Endometrial microvascular endothelial cells (primary cell): ENCODE results near the gene NNT. TPM values are rescaled to one million over a fixed set of nuclear protein-coding genes. Genes with fewer than 3 reads are reported as not detected.

ENCODE experiments used
- in situ Hi-C: cut with HindIII; loops from 2 replicates; pipeline ENCODE4 v1.10.0; 2017; ENCODE audit warnings: low sequenced_read_pairs, low pct_unique_long_range_greater_than_20kb; ENCODE audit errors: inconsistent ontology term
- total RNA-seq: library from RNA; depleted of rRNA; stranded (reverse); fragments of >200 nt; gene quantifications from one replicate; pipeline ENCODE4 v1.2.3, GENCODE V29; 2015; ENCODE audit errors: inconsistent ontology term

NNT gene
- total RNA-seq, 1 donor from 2014 or later, result 35.5 TPM

DNA sequence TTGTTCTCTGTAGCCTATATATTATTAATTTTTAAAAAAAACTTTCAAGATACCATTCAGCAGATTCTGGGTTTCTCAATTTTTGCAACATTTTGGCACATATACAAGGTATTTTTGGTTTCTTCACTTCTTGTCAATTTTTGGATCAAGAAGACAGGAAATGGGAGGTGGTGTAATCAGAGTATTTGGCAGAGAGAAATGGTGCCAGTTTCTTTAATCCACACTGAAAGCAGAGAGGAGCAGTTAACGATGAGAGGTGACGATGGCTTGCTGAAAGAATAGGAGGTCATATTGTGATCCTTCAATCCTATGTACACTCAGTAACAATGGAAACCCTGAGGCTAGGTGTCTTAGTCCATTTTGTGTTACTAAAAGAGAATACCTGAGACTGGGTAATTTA is 16.4 kb downstream of the NNT start:
- in situ Hi-C loops, result no loop called here

GRCh38 chr5:43619911-43620310 is 16.9 kb downstream of the NNT start:
- in situ Hi-C loops, result no loop called here

DNA sequence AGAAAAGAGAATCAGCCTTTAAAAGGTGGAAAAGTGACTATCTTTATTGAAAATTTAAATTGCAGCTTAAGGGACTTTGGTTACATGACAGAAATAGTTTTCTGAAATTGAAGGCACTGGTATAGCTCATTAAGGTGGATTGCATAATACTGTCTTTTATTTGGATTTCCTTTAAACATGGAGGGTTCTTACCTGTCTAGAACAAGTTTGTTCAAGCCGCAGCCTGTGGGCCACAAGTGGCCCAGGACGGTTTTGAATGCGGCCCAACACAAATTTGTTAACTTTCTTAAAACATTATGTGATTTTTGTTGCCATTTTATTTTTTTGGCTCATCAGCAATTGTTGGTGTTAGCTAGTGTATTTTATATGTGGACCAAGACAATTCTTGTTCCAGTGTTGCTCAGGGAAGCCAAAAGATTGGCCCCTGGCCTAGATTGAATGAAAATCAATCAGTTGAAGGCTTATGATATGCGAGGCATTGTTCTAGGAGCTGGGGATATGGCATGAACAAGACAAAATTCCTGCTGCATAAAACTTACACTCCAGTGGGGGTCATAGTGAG is 18.0 kb downstream of the NNT start:
- in situ Hi-C loops, result no loop called here

DNA sequence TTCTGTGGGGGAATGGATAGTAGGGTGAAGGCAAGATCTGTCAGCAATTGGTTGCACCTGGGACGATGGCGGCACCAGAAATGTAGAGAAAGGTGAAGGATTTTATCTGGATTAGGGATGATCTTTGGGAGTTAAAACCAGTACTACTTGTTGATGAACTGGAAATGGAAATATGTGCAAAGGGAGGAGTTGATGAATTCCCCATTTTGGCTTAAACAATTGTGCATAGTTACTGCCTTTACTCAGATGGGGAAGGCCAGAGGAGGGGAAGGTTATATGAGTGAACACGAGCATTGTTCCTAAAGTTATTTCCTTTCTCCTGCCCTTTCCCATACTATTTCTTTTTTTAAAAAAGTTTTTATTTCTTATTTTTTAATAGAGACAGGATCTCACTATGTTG is 19.1 kb downstream of the NNT start:
- in situ Hi-C loops, result no loop called here

GRCh38 chr5:43623048-43623680 is 20.2 kb downstream of the NNT start:
- in situ Hi-C loops, result no loop called here

GRCh38 chr5:43627028-43627427 is 24.0 kb downstream of the NNT start:
- in situ Hi-C loops, result no loop called here

GRCh38 chr5:43631182-43631910 is 28.4 kb downstream of the NNT start:
- in situ Hi-C loops, result no loop called here

DNA sequence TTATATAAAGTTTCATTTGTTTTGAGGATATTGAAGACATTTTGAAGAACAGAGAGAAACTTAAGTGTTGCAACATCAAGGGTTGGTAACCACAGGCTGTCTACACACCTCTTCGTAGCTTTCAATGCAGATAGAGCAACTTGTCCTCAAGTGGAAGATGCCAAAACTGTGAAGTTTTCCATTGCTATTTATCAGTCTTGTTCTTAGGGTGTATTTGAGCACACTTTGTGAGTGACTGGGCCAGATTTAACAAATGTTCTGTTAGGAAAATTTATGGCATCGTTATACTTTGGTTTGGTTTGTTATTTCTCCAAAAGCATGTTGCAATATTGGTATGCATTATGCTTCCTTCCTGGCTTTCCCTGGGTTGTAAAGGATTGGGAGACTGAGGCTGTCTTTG is 31.6 kb downstream of the NNT start:
- in situ Hi-C loops, result no loop called here

GRCh38 chr5:43635374-43635773 is 32.4 kb downstream of the NNT start:
- in situ Hi-C loops, result no loop called here

DNA sequence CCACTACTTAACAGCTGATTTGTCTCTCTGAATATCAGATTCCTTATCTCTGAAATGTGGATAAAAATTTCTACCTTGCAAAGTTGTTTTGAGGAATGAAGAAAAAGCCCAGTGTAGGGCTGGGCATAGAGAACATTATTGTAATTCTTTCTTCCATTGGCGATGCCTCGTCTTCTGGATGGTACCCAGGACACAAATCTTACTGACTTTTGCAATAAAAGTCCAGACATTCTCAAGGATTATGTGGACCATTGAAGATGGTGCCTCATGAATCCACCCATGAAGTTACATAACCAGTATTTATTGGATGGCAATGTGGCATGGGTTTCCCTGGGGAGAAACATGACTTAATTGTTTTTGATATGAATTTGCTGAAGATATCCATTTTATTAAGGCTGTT is 33.1 kb downstream of the NNT start:
- in situ Hi-C loops, result no loop called here

DNA sequence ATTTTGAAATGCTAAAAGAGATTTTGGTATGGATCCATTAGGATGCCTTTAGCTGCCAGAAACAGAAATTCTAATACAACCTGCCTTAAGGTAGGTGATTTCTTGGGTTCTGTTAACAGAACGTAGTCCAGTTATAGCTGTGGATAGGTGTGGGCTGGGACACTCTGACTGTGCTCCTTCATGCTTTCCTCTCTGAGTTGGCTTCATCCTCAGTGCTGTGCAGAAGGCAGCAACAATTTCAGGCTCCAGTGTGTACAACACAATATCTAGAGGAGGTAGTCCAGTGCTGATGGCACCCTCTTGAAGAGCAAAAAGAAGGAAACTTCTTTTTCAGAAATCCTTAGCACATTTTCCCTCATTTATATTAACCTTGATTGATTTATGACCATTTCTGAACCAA is 34.4 kb downstream of the NNT start:
- in situ Hi-C loops, result no loop called here

DNA sequence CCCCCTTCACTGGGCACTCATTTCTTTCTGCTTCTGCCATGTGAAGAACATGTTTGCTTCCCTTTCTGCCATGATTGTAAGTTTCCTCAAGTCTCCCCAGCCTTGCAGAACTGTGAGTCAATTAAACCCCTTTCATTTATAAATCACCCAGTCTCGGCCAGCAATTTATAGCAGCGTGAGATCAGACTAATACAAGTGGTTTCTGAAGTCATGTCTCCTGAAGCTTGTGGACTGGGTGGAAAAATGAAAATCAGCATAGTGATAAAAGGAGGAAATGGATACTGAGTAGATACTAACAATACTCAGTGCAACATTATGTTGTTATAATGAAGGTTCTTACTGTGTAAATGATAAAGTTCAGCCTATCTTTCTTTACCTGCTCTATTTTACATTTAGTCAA is 35.1 kb downstream of the NNT start:
- in situ Hi-C loops, result no loop called here

DNA sequence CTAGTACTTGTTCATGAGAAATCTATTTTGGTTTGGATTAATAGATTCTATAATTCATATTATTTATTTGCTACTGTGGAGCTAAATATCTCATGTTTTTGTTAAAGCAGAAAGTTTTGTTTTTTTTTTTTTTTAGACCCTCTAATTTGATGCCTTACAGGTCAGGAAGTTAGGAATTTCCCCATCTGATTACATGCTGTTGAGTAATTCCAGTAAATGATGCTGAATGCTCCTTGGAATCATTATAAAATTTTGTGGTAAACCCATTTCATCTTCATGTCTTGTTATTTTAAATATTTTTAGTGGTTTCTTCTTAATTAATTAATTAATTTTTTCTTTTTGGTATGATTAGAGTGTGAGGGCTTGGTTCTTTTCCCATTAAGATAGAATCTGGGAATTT is 35.6 kb downstream of the NNT start:
- in situ Hi-C loops, result no loop called here

DNA sequence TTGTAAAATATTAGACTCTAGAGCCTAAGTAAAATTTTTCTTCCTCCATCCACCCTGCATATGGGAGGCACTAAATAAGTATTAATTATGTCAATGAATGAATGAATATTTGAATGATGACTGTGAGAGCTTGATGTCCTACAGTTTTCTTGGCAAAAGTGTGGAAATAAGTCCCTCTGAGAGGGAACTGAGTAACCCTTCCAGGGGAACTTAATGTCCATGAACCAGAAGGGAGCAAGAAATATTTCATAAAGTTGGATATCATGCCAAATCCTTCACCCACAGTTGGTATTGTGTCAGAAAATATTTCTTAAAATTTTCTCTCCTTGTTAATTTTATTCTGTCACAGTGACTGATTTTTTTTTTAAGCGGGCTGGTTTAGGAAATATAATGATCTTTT is 36.6 kb downstream of the NNT start:
- in situ Hi-C loops, result no loop called here

- in situ Hi-C loops, result no loop called here
Observed at GRCh38 chr5:43642428-43642827, 39.4 kb downstream of the NNT start.

DNA sequence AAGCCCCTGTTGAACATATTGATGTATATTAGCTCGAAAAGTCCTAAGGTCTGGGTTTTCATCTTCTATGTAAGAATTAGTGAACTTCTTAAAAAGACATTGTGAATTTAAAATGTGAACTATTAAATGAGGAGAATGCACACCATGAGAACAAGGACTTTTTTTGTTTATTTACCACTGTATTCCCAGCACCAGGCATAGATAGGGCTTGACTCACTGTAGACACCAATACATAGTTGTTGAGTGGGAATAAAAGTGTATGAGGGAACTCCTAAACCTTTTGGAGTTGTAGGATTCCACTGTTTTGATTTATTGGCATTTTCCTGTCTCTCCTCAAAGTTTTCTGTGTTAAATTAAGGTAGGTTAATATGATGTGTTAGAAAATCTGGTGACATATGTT is 40.3 kb downstream of the NNT start:
- in situ Hi-C loops, result no loop called here

GRCh38 chr5:43643750-43644149 is 40.8 kb downstream of the NNT start:
- in situ Hi-C loops, result no loop called here

GRCh38 chr5:43646992-43647391 is 44.0 kb downstream of the NNT start:
- in situ Hi-C loops, result no loop called here

GRCh38 chr5:43647789-43648188 is 44.8 kb downstream of the NNT start:
- in situ Hi-C loops, result no loop called here

- in situ Hi-C loops, result no loop called here
Observed at GRCh38 chr5:43648499-43649124, 45.6 kb downstream of the NNT start.
